A673 (cell line): ENCODE results near the gene ATP2B2. TPM values are rescaled to one million over a fixed set of nuclear protein-coding genes. Genes with fewer than 3 reads are reported as not detected.

Experiments
- BruUV-seq: library from RNA; stranded (reverse); fragments of 400-500 nt; replicated peaks from 2 replicates; lab custom pipeline; 2021; lab: Mats Ljungman, UMichigan
- CTCF ChIA-PET: fragments of 300-600 bp; sonication (Branson Sonifier 250); formaldehyde crosslinking; loops from one replicate; lab custom pipeline; 2022; ENCODE audit warnings: antibody characterized with exemption; lab: Charles Lee
- POLR2A ChIA-PET: fragments of 300-600 bp; sonication (Branson Sonifier 250); formaldehyde crosslinking; loops from one replicate; lab custom pipeline; 2022; ENCODE audit warnings: antibody characterized with exemption; ENCODE audit not compliant: low non-redundant PET; lab: Charles Lee
- DNase-seq: peaks from one replicate; pipeline ENCODE4 v3.0.0-alpha.2; 2015; ENCODE audit warnings: low spot score
- H3K27ac ChIP-seq: fragments of 200-600 bp; sonication (generic); 2 replicates; pipeline ENCODE4 v1.5.1; 2016; ENCODE audit warnings: mixed run types, low read depth, mild to moderate bottlenecking, mixed read lengths, antibody characterized with exemption, low read length; ENCODE audit not compliant: poor library complexity, severe bottlenecking
- H3K27me3 ChIP-seq: fragments of 200-600 bp; sonication (generic); replicated peaks from 2 replicates; pipeline ENCODE4 v1.6.1; 2017; ENCODE audit warnings: mixed run types, low read depth, mild to moderate bottlenecking, mixed read lengths, antibody characterized with exemption, low read length; ENCODE audit not compliant: insufficient read depth, poor library complexity
- H3K36me3 ChIP-seq: fragments of 200-600 bp; sonication (generic); 2 replicates; pipeline ENCODE4 v1.6.1; 2016; ENCODE audit warnings: mixed run types, mild to moderate bottlenecking, mixed read lengths, antibody characterized with exemption, low read length; ENCODE audit not compliant: insufficient read depth, poor library complexity, severe bottlenecking
- H3K4me1 ChIP-seq: fragments of 200-600 bp; sonication (generic); 2 replicates; pipeline ENCODE4 v1.6.1; 2017; ENCODE audit warnings: mixed run types, mild to moderate bottlenecking, mixed read lengths, antibody characterized with exemption, low read length; ENCODE audit not compliant: insufficient read depth, poor library complexity, severe bottlenecking
- H3K4me3 ChIP-seq: fragments of 200-600 bp; sonication (generic); 2 replicates; pipeline ENCODE4 v1.5.1; 2016; ENCODE audit warnings: low read depth, mixed run types, mild to moderate bottlenecking, mixed read lengths, low read length; ENCODE audit not compliant: poor library complexity, severe bottlenecking
- H3K9me3 ChIP-seq: fragments of 200-600 bp; sonication (generic); 2 replicates; pipeline ENCODE4 v1.6.1; 2016; ENCODE audit warnings: mixed run types, low read depth, mild to moderate bottlenecking, mixed read lengths, antibody characterized with exemption, low read length; ENCODE audit not compliant: poor library complexity, severe bottlenecking
- EZH2 ChIP-seq: fragments of 200-600 bp; sonication (generic); IDR thresholded peaks from 2 replicates; pipeline ENCODE4 v1.6.1; 2017; ENCODE audit warnings: borderline replicate concordance, low read depth, mild to moderate bottlenecking, mixed read lengths, antibody characterized with exemption, low read length; ENCODE audit not compliant: poor library complexity, severe bottlenecking
- intact Hi-C: fragments of 100-400 bp; cut with micrococcal nuclease; formaldehyde crosslinking; loops from one replicate; pipeline ENCODE4 v1.10.0; 2022; ENCODE audit not compliant: unreplicated experiment
- total RNA-seq: library from RNA; stranded (reverse); gene quantifications from 2 replicates; pipeline ENCODE4 v1.2.3, GENCODE V29; 2021
- TF ChIP-seq, protein P1 (sequence below): fragments of 300-800, 200-600 bp; sonication (generic); conservative IDR thresholded peaks from 2 replicates; pipeline ENCODE4 v1.5.1; 2017; ENCODE audit warnings: low read depth, mild to moderate bottlenecking, antibody characterized with exemption, low read length, moderate library complexity, mixed read lengths

Gene ATP2B2
- total RNA-seq, 1 experiment from 2014 or later = 0.17 TPM

DNA sequence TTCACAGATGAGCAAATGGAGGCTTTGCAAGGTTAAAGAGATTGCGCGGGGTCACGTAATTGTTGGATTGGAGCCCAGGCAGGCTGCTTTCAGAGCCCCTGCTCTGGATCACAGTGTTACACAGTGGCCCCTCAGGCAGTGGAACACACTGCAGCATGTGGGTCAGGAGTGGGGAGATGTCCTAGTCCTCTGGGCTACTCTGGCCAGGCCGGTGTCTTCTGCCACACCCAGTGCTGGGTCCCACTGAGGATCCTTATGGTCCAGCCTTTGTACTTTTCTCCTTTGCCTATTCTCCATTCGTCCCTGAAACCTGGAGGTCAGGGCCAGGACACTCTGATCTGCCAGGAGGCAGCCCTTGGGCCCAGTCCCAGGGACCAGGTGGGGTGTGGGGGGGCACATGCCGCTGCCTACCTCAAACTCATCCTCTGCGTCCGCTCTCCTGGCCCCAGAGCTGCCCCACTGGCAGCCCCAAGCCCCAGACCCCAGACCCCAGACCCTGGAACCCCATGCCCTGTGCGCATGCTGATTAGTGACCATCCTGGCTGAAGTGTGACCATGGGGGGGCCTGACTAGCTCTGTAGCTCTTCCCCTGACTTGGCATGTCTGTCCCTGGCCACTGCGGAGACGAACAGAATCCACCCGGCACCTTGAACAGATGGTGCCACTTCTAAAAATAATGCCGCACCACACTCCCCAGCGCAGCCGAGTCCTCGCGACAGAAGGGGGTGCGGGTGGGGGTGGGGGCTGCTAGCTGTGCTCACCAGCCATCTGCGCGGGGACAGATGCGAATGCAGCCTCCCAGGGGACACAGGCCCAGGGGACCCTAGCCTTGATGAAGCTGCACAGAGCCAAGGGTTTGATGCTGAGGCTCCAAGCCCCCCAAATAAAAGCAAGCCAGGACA lies 41.6 kb downstream of the ATP2B2 start:
- CTCF ChIA-PET = no interaction called here
- POLR2A ChIA-PET = no interaction called here
- TF ChIP-seq, protein P1, sequence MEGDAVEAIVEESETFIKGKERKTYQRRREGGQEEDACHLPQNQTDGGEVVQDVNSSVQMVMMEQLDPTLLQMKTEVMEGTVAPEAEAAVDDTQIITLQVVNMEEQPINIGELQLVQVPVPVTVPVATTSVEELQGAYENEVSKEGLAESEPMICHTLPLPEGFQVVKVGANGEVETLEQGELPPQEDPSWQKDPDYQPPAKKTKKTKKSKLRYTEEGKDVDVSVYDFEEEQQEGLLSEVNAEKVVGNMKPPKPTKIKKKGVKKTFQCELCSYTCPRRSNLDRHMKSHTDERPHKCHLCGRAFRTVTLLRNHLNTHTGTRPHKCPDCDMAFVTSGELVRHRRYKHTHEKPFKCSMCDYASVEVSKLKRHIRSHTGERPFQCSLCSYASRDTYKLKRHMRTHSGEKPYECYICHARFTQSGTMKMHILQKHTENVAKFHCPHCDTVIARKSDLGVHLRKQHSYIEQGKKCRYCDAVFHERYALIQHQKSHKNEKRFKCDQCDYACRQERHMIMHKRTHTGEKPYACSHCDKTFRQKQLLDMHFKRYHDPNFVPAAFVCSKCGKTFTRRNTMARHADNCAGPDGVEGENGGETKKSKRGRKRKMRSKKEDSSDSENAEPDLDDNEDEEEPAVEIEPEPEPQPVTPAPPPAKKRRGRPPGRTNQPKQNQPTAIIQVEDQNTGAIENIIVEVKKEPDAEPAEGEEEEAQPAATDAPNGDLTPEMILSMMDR = no peak
- TF ChIP-seq EZH2 = no peak
- DNase-seq = no peak
- intact Hi-C loops = no loop called here
- no peaks in the 10 kb centered on the region for H3K27me3 ChIP-seq
- no peak overlapping the region for H3K27ac ChIP-seq
- no peak overlapping the region for H3K4me3 ChIP-seq
- no TSS peak for BruUV-seq
- no peaks in the 10 kb centered on the region for H3K36me3 ChIP-seq
- H3K9me3 ChIP-seq = no peaks in the 10 kb centered on the region
- H3K4me1 ChIP-seq = no peaks in the 10 kb centered on the region

DNA sequence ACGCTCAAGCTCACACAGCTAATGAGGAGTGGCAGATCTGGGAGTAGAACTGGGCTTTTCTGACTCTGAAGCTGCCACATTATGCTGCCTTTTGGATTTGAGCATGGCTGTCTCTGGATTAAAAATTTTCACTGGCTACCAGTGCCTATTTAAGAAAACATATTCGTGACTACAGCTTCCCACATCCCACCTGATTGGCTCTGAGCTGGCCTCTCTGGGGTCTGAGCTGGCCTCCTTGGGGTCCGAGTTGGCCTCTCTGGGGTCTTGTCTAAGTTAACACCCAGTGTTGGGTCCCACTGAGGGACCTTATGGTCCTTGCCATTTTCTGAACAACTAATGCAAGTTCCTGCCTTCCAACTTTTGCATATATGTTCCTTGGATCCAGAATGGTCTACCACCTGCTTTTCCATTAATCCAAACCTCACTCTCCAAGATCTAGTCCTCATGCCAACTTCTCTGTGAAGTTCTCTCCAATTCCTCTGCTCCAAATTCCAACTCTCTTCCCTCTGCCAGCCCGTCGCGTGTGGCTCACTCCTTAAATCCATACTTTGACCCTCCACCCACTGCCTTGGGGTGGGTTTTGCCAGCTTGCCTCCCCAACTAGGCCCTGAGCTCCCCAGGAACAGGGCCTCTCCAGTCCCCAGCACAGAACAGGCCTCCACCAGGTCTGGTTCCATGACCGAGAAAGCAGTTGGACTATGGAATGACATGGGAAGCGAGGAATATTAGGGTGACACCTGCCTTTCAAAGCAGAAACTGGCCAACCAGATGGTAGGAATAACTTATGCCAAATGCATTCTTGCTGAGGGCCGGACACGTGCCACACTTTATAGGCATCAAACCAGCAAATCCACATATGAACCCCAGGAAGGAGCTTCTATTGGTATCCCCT lies 42.5 kb downstream of the ATP2B2 start:
- no TSS peak for BruUV-seq
- POLR2A ChIA-PET = no interaction called here

GRCh38 chr3:10460951-10461545 lies 44.3 kb downstream of the ATP2B2 start:
- POLR2A ChIA-PET = no interaction called here
- no peak for TF ChIP-seq EZH2
- TF ChIP-seq, protein P1 = no peak
- no peak for DNase-seq
- BruUV-seq = no TSS peak
- no peaks in the 10 kb centered on the region for H3K4me1 ChIP-seq
- CTCF ChIA-PET = no interaction called here
- no peaks in the 10 kb centered on the region for H3K36me3 ChIP-seq
- H3K27me3 ChIP-seq = no peaks in the 10 kb centered on the region
- intact Hi-C loops = no loop called here
- H3K4me3 ChIP-seq = no peak overlapping the region
- no peaks in the 10 kb centered on the region for H3K9me3 ChIP-seq
- H3K27ac ChIP-seq = no peak overlapping the region

More for the DNA sequence above, 42.5 kb downstream of the ATP2B2 start:
- Histone ChIP-seq H3K4me1 (no peaks in the 10 kb centered on the region), H3K27me3 (no peaks in the 10 kb centered on the region), H3K4me3 (no peak overlapping the region), H3K36me3 (no peaks in the 10 kb centered on the region), H3K27ac (no peak overlapping the region), H3K9me3 (no peaks in the 10 kb centered on the region)
- TF ChIP-seq EZH2 = no peak
- TF ChIP-seq, protein P1 = no peak
- CTCF ChIA-PET = no interaction called here
- intact Hi-C loops = no loop called here
- DNase-seq = no peak
